Fibroblast of skin of abdomen (primary cell): ENCODE results near the gene PTHLH.

ENCODE experiments used
- DNase-seq: peaks from one replicate; pipeline ENCODE4 v3.0.0-alpha.2; 2013

PTHLH gene

DNA sequence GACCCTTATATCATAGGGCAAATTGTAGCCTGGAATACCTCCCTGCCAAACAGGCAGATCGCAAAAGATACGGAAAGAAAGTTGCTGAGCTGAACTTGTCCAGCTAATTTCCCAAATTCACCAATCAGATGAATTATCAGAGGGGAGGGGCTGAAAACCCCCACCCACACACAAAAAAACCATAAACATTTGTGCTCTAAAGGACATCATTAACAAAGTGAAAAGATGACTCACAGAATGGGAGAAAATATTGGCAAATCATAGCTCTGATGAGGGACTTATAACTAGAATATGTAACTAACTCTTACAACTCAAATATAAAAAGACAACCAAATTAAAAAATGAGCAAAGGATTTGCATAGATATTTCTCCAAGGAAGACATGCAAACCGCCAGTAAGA, 36.3 kb downstream of the PTHLH start:
- DNase-seq: no peak

DNA sequence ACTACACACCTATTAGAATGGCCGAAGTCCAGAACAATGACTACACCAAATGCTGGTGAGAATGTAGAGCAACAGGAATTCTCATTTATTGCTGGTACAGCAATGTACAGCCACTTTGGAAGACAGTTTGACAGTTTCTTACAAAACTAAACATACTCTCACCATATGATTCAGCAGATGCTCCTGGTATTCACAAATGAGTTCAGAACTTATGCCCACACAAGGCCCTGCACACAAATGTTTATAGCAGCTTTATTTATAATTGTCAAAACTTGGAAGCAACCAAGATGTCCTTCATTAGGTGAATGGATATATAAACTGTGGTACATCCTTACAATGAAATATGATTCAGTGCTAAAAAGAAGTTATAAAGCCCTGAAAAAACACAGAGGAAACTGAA, 38.3 kb downstream of the PTHLH start:
- no peak for DNase-seq

DNA sequence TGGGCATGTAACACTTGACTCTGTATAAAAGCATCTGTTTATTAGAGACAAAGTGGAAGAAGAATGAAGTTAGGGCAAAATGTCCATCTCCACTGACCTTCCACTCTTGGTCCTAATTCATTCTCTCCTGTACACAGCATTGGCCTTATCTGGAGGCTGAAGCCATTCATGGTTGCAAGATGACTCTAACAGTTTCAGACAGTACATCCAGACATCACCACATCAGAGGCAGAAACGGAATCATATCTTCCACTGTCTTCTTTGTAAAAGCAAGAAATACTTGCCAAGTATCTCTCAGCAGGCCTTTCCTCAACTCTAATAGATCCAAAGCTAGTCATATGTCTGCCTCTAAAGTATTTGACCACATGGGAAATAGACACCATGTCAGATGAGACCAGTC, 41.1 kb downstream of the PTHLH start:
- DNase-seq: no peak

DNA sequence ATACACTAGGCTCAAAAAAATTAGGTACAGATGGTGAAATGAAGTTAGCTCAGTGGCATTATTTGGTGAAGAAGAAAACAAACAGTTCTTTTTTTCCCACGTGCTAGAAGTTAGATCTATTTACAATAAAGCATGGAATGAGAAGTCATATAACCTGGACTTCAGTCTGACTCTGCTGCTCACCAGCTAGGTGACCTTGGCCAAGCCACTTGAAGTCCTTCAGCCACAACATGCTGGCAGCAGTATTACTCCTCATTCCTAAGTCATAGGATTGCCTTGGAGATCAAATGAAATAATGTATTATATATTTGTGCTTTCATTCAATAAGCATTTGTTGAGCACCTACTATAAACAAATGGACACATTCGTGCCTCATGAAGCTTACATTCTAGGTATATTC, 45.2 kb downstream of the PTHLH start:
- DNase-seq: no peak

DNA sequence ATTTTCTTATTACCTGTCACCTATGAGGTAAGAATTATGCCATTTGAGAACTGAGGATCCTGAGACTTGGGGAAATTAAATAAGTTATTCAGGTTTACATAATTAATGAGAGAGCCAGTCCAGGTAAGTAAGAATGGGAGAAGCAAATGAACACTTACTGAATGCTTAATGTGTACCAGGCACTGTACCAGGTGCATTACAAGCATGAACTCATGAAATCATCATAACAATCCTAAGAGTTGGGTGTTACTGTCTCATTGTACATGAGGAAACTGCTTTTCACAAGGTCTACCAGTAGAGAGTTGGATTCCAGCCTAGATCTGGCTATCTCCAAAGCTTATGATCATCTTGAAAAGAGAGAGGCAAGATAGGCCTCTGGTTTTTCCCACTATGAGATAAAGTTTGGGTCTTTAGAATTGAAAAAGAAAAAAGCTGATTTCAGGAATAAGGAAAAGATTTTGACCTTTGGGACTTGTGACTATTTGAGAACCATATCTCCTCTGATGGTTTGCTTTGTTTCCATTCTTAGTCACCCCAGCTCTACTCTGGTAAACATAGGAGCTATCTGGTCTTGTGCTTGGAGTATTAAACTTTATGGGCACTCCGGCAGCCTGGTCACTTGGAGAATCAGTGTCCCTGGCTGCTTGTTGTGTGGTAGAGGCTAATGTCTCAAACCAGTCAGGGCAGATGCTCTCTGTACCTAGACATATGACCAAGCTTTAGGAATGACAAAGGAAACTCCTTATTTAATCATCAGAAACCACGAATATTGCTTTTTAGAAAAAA, 48.0 kb downstream of the PTHLH start:
- no peak for DNase-seq

DNA sequence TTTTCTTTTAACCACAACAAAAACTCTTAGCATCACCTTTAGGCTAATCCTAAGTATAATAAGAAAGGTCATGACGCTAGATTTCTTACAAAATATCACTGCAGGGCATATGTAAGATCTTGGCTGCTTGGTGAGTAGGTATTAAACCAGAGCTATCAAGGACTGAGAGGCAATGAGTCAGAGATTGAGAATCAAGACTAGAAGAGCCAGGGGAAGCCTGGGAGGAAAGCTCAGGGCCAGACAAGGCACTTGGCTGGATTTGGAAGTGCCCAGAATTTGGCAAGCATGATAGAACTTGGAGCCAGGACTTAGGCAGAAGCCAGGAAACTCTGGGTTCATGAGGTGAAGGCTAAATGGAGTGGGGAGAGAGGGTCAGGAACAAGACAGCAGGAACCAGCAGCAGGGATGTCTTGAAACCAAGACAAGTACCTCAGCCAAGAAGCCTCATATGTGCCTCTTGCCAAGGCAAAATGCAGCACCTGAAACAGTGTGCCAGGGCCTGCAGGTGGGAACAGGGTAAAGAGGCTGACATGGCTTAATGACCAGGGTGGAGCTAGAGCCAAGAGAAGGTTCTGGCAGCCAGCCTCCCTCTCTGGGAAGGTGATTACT, 49.9 kb downstream of the PTHLH start:
- peak; percentile 31 for DNase-seq

DNA sequence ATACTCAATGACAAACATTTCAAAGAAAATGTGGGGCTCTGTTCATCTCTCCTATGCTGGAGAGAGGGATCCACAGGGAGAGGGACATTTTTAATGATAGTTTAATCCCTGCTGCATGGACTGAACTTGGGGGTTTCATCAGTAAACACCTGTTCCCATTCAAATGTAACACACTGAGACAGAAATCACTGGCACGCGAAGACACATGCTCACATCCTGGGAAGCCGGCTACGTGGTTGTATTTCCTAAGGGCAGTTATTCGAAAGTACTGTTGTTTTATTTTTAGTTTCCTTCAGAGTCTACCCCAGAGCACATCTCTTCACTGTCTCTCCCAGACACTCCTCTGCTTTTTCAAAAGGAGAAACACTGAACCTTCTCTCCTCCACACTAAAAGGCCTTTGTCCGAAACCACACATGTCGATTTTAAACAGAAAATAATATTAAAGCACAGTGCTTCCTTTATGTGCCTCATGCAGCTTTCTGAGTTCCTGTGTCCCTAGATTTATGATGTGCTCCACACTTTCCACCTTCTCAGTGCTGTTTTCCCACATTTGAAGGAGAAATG, 52.8 kb downstream of the PTHLH start:
- DNase-seq: no peak

DNA sequence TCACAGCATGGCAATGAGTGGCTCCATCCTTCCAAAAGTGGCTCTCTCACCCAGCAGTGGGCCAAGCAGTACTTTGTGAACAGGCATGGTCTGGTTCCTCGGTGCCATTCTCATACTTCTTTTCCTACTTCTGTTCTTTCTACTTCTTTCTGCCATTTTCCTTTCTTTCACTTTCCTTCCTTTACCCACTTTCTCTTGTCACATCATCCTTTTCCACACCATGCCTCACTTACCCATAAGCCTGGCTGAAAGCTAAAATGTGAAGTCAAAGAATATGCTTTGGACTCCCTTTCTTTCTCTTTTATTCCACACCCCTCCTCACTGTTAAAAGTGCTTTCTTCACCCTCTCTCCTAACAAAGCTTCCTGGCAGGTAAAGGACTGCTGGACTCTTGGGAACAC, 57.0 kb downstream of the PTHLH start:
- DNase-seq: no peak

DNA sequence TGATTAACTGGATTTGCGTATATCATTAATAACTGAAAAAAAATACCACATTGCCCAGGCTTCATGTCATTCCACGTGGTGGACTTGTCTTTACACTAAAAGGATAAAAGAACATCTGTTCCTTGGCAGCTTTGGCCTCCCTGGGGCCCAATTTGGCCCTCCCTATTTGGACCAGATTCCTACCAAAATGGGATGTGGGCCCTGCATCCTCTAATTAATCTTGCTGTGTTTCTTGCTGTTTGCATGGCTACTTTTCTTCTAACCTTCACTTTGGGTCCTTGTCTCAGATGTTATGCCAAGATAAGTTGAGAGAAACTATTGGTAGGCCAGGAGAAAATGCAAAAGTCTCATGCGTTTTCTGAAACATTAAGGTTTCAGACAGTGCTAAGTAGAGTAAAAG, 57.5 kb downstream of the PTHLH start:
- no peak for DNase-seq

DNA sequence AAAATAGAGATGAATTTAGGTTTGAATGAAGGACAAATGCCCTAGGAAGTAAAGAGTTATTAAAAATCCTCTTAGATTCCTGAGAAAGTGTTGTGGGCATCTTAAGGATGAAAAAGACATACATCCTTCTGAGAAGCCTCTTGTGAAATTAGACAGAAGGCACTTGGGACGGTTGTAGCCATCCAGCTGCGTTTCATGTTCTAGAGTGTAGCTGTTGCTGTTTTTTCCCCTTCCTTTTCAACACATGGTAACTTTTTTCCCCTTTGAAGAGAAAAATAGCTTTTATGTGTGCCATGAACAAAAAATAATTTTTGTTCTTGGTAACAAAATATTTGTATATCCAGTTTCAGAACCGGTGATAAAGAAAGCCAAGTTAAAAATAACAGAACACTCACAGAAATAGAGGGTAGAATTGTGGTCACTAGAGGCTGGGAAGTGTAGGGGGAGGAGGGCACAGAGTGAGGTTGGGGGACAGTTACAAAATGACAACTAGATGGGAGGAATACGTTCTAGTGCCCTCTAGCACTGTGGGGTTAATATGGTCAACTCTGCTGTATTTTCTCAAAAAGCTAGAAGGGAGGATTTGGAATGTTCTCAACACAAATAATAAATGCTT, 58.4 kb downstream of the PTHLH start:
- no peak for DNase-seq

DNA sequence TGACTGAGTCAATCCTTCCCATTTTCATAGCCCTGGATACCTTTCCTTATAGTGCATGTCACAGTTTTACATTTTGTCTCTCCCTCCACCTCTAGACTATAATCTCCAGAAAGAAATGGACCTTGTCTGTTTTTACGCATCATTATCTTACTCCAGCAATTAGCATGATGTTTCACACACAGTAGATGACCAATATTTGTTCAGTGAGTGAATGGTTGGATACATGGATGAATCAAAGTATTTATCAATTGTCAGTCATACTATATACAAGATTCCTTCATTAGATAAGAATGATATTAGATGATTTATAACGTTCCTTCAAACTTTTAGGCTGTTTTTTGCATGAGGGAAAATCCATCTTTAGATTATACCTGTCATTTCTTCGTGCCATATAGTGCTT, 61.1 kb downstream of the PTHLH start:
- no peak for DNase-seq
